H9 (cell line): ENCODE measurements around the gene PDIA2. TPM values are rescaled to one million over a fixed set of nuclear protein-coding genes. Genes with fewer than 3 reads are reported as not detected.

Experiments
- DNase-seq: peaks from one replicate; pipeline ENCODE4 v3.0.0-alpha.2; 2017
- H2AFZ ChIP-seq: one replicate; pipeline ENCODE4 v1.6.1; 2013; ENCODE audit warnings: mild to moderate bottlenecking, low read length, control low read depth, moderate library complexity
- H2AK5ac ChIP-seq: 2 replicates; pipeline ENCODE4 v1.6.1; 2013; ENCODE audit warnings: low read length, control low read depth, mixed read lengths; ENCODE audit not compliant: insufficient read length
- H2BK120ac ChIP-seq: one replicate; pipeline ENCODE4 v1.6.1; 2013; ENCODE audit warnings: low read depth, mild to moderate bottlenecking, low read length, control low read depth, inconsistent platforms; ENCODE audit not compliant: poor library complexity, severe bottlenecking
- H2BK12ac ChIP-seq: 2 replicates; pipeline ENCODE4 v1.6.1; 2013; ENCODE audit warnings: low read length, control low read depth, mixed read lengths, low read depth; ENCODE audit not compliant: insufficient read length
- H2BK15ac ChIP-seq: 2 replicates; pipeline ENCODE4 v1.6.1; 2013; ENCODE audit warnings: low read depth, low read length, control low read depth
- H2BK20ac ChIP-seq: one replicate; pipeline ENCODE4 v1.6.1; 2013; ENCODE audit warnings: low read depth, mild to moderate bottlenecking, low read length, control low read depth, inconsistent platforms; ENCODE audit not compliant: poor library complexity, severe bottlenecking
- H2BK5ac ChIP-seq: 2 replicates; pipeline ENCODE4 v1.6.1; 2013; ENCODE audit warnings: low read length, control low read depth, mixed read lengths; ENCODE audit not compliant: insufficient read length
- H3K14ac ChIP-seq: 2 replicates; pipeline ENCODE4 v1.6.1; 2013; ENCODE audit warnings: low read length, control low read depth; ENCODE audit not compliant: insufficient read depth
- H3K18ac ChIP-seq: 2 replicates; pipeline ENCODE4 v1.6.1; 2013; ENCODE audit warnings: low read depth, mild to moderate bottlenecking, mixed read lengths, low read length, control low read depth; ENCODE audit not compliant: insufficient read length
- H3K23ac ChIP-seq: 2 replicates; pipeline ENCODE4 v1.6.1; 2013; ENCODE audit warnings: low read length, control low read depth, mixed read lengths, low read depth; ENCODE audit not compliant: insufficient read length
- H3K23me2 ChIP-seq: 2 replicates; pipeline ENCODE4 v1.6.1; 2013; ENCODE audit warnings: low read depth, mild to moderate bottlenecking, mixed read lengths, low read length, control low read depth; ENCODE audit not compliant: insufficient read length, poor library complexity, severe bottlenecking
- H3K27ac ChIP-seq: 2 replicates; pipeline ENCODE4 v1.5.1; 2013; ENCODE audit warnings: low read length, control low read depth, mixed read lengths, low read depth; ENCODE audit not compliant: insufficient read length
- H3K27me3 ChIP-seq: 2 replicates; pipeline ENCODE4 v1.6.1; 2013; ENCODE audit warnings: low read length, control low read depth, inconsistent platforms; ENCODE audit not compliant: insufficient read depth
- H3K4ac ChIP-seq: 2 replicates; pipeline ENCODE4 v1.6.1; 2013; ENCODE audit warnings: low read depth, mild to moderate bottlenecking, control low read depth, inconsistent platforms, low read length, moderate library complexity
- H3K4me1 ChIP-seq: 2 replicates; pipeline ENCODE4 v1.6.1; 2013; ENCODE audit warnings: low read length, control low read depth, inconsistent platforms; ENCODE audit not compliant: insufficient read depth
- H3K4me2 ChIP-seq: 2 replicates; pipeline ENCODE4 v1.6.1; 2013; ENCODE audit warnings: low read length, control low read depth, mixed read lengths; ENCODE audit not compliant: insufficient read length, insufficient read depth
- H3K56ac ChIP-seq: 2 replicates; pipeline ENCODE4 v1.6.1; 2013; ENCODE audit warnings: low read depth, mild to moderate bottlenecking, mixed read lengths, low read length, control low read depth; ENCODE audit not compliant: insufficient read length
- H3K79me1 ChIP-seq: 2 replicates; pipeline ENCODE4 v1.6.1; 2013; ENCODE audit warnings: low read depth, mild to moderate bottlenecking, moderate library complexity, low read length, control low read depth, inconsistent platforms; ENCODE audit not compliant: insufficient read depth, poor library complexity, severe bottlenecking
- H3K79me2 ChIP-seq: 2 replicates; pipeline ENCODE4 v1.6.1; 2013; ENCODE audit warnings: low read length, control low read depth, inconsistent platforms; ENCODE audit not compliant: insufficient read depth
- H3K9ac ChIP-seq: 2 replicates; pipeline ENCODE4 v1.6.1; 2013; ENCODE audit warnings: low read length, control low read depth, mixed read lengths; ENCODE audit not compliant: insufficient read length; ENCODE audit errors: extremely low read depth
- H3K9me3 ChIP-seq: one replicate; pipeline ENCODE4 v1.6.1; 2013; ENCODE audit warnings: low read depth, low read length, inconsistent platforms; ENCODE audit not compliant: control insufficient read depth
- H3T11ph ChIP-seq: one replicate; pipeline ENCODE4 v1.6.1; 2013; ENCODE audit warnings: mild to moderate bottlenecking, low read length, control low read depth, inconsistent platforms
- H4K20me1 ChIP-seq: one replicate; pipeline ENCODE4 v1.6.1; 2013; ENCODE audit not compliant: control insufficient read depth, insufficient read length, insufficient read depth
- H4K5ac ChIP-seq: 2 replicates; pipeline ENCODE4 v1.6.1; 2013; ENCODE audit warnings: low read depth, mild to moderate bottlenecking, mixed read lengths, low read length, control low read depth; ENCODE audit not compliant: insufficient read length
- H4K8ac ChIP-seq: replicated peaks from 2 replicates; pipeline ENCODE4 v1.6.1; 2013; ENCODE audit warnings: low read length, control low read depth, mixed read lengths, low read depth; ENCODE audit not compliant: insufficient read length
- H4K91ac ChIP-seq: 2 replicates; pipeline ENCODE4 v1.6.1; 2013; ENCODE audit warnings: low read depth, mild to moderate bottlenecking, moderate library complexity, mixed read lengths, low read length, control low read depth; ENCODE audit not compliant: insufficient read length
- H3K27ac Mint-ChIP-seq, 3 experiments: 2 replicates in 2 of 3; 3 replicates in 1 of 3; pipeline ENCODE4 v1.8.0; 2020 to 2021; ENCODE audit warnings: mixed read lengths in 3 of 3, mild to moderate bottlenecking in 1 of 3, moderate library complexity in 1 of 3
- H3K27me3 Mint-ChIP-seq: 2 replicates; pipeline ENCODE4 v1.8.0; 2021; ENCODE audit warnings: low read depth, mild to moderate bottlenecking, moderate library complexity, mixed read lengths
- H3K36me3 Mint-ChIP-seq, 3 experiments: 2 replicates in 2 of 3; 3 replicates in 1 of 3; pipeline ENCODE4 v1.8.0; 2020 to 2021; ENCODE audit warnings: low read depth in 3 of 3, mixed read lengths in 3 of 3; ENCODE audit not compliant: insufficient read depth in 1 of 3
- H3K4me1 Mint-ChIP-seq, 2 experiments: 2 replicates each; pipeline ENCODE4 v1.8.0; 2020; ENCODE audit warnings: mixed read lengths in 2 of 2
- H3K4me3 Mint-ChIP-seq, 2 experiments: 2 replicates in 1 of 2; 3 replicates in 1 of 2; pipeline ENCODE4 v1.8.0; 2020 to 2021; ENCODE audit warnings: mild to moderate bottlenecking in 2 of 2, mixed read lengths in 2 of 2, moderate library complexity in 1 of 2
- H3K9me3 Mint-ChIP-seq, 2 experiments: 2 replicates in 1 of 2; 3 replicates in 1 of 2; pipeline ENCODE4 v1.8.0; 2020; ENCODE audit warnings: mild to moderate bottlenecking in 2 of 2, mixed read lengths in 2 of 2, moderate library complexity in 1 of 2
- CTCF ChIP-seq: fragments of 200-600 bp; sonication (generic); conservative IDR thresholded peaks from 3 replicates; pipeline ENCODE4 v1.8.0; 2021; ENCODE audit warnings: antibody characterized with exemption, mild to moderate bottlenecking
- WGBS: extraction: QIAGEN DNeasy Blood & Tissue Kit; methylation state at CpG from one replicate; pipeline ENCODE4 v1.1.7; 2013; ENCODE audit warnings: missing lambda C conversion rate, low lambda C conversion rate, mixed read lengths; ENCODE audit not compliant: insufficient read length; ENCODE audit errors: extremely low coverage; 5-methylcytosine and 5-hydroxymethylcytosine counted together
- total RNA-seq: library from RNA; stranded (reverse); gene quantifications from 2 replicates; pipeline ENCODE4 v1.2.1, GENCODE V29; 2021

Gene PDIA2
- total RNA-seq, 1 experiment from 2014 or later = 1.4 TPM

GRCh38 chr16:265711-266110 is 17.3 kb upstream of the PDIA2 start:
- H2AK5ac ChIP-seq = no peak overlapping the region
- no peak overlapping the region for H3K56ac ChIP-seq
- H2BK15ac ChIP-seq = no peak overlapping the region
- Mint-ChIP-seq H3K36me3 (peaks cover 5 to 30% (median 13%) of the 10 kb centered on the region in 3 experiments; a peak in 6 of 7 replicates), H3K27ac (peak overlapping the region; percentile 50 to 57 (median 51); a peak in 3 of 7 replicates), H3K4me1 (peaks cover 0 to 6% of the 10 kb centered on the region in 2 experiments; a peak in 1 of 4 replicates), H3K27me3 (no peaks in the 10 kb centered on the region), H3K4me3 (no peak overlapping the region), H3K9me3 (no peaks in the 10 kb centered on the region)
- no peak overlapping the region for H2BK12ac ChIP-seq
- no peaks in the 10 kb centered on the region for H4K20me1 ChIP-seq
- H2AFZ ChIP-seq = no peak overlapping the region
- H4K91ac ChIP-seq = no peak overlapping the region
- H3K27me3 ChIP-seq = no peaks in the 10 kb centered on the region
- no peak overlapping the region for H3K18ac ChIP-seq
- no peaks in the 10 kb centered on the region for H3K4me1 ChIP-seq
- DNase-seq = peak; percentile 24
- no peak overlapping the region for H3T11ph ChIP-seq
- H2BK120ac ChIP-seq = no peak overlapping the region
- H2BK20ac ChIP-seq = no peak overlapping the region
- H3K23ac ChIP-seq = no peak overlapping the region
- no CpG with 5 or more reads among the region's 12 CpGs for WGBS
- no peaks in the 10 kb centered on the region for H3K79me2 ChIP-seq
- no peaks in the 10 kb centered on the region for H3K9me3 ChIP-seq
- no peak overlapping the region for H3K4me2 ChIP-seq
- H3K23me2 ChIP-seq = no peaks in the 10 kb centered on the region
- no peak overlapping the region for H4K8ac ChIP-seq
- H3K27ac ChIP-seq = no peak overlapping the region
- H3K4ac ChIP-seq = no peak overlapping the region
- no peak overlapping the region for H2BK5ac ChIP-seq
- no peak overlapping the region for H3K14ac ChIP-seq
- H3K79me1 ChIP-seq = no peaks in the 10 kb centered on the region
- H3K9ac ChIP-seq = no peak overlapping the region
- TF ChIP-seq CTCF = no peak
- H4K5ac ChIP-seq = no peak overlapping the region
